CD4-positive, alpha-beta T cell treated with Interferon gamma for 1 hour (primary cell): ENCODE results near the gene SPATA2.
"Not testable (repeated sequence)": the region's sequence is repeated elsewhere in the genome, so short reads cannot be mapped to it uniquely, and the experiment has no call there.

ENCODE experiments used
- DNase-seq: peaks from one replicate; pipeline ENCODE4 v3.0.0-alpha.2; 2020

SPATA2 gene

DNA sequence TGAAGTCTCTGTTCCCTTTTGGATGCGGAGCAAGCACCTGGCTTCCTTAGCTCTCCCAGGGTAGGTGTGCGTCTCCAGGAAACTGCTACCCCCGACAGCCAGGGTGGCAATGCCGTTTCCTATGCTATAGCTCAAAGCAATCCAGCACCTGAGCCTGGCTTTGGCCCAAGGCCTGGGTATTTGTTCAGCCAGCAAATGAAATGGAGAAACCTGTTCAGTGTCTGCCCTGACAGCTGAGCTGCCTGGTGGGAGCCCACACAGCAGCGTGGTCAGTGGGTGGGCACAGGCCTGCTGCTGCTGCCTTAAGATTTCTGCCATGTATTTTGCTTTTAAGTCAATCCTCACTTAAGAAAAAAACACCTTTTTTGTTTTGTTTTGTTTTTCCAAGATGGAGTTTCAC lies 13.7 kb downstream of the SPATA2 start:
- DNase-seq, result no peak

- DNase-seq, result no peak
Observed at GRCh38 chr20:49899541-49900383, 15.6 kb downstream of the SPATA2 start.

- no peak for DNase-seq
Observed at GRCh38 chr20:49896204-49896603, 19.1 kb downstream of the SPATA2 start.

DNA sequence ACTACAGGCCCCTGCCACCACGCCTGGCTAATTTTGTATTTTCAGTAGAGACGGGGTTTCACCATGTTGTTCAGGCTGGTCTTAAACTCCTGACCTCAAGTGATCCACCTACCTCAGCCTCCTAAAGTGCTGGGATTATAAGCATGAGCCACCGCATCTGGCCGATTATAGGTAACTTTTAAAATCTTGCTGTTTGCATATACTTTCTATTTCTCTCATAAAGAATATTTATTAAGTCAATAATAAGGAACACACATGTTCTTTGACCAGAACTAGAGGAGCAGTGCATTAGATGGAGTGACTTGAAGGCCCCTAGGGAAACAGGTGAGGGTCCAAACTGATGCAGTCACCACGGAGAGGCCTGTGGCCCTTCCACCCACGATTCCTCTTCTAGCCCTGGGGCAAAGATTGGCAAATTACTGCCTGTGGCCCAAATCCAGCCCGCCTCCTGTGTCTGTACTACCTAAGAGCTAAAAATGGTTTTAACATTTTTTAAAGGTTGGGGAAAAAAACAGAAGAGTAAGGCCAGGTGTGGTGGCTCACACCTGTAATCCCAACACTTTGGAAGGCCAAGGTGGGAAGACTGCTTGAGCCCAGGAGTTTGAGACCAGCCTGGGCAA lies 19.7 kb downstream of the SPATA2 start:
- not testable (repeated sequence) for DNase-seq

DNA sequence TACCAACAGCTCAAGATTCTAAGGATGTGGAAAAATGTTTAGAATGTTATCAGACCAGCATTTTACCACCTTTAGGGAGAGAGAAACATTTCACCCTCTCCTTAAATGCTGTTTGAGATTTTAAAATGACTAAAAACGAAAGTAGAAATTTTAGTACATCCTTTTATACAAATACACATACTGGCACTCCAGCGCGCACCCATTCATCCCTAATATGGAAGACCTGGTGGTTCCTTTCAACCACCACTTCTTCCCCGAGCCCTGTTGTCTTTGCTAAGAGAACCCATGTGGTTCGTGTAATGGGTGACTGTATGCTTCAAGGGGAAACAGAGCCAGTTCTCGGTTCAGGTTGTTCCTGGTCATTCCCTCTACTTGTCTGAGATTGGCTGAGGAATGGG lies 21.3 kb downstream of the SPATA2 start:
- DNase-seq, result no peak

- DNase-seq, result no peak
Observed at GRCh38 chr20:49893242-49894072, 21.9 kb downstream of the SPATA2 start.

DNA sequence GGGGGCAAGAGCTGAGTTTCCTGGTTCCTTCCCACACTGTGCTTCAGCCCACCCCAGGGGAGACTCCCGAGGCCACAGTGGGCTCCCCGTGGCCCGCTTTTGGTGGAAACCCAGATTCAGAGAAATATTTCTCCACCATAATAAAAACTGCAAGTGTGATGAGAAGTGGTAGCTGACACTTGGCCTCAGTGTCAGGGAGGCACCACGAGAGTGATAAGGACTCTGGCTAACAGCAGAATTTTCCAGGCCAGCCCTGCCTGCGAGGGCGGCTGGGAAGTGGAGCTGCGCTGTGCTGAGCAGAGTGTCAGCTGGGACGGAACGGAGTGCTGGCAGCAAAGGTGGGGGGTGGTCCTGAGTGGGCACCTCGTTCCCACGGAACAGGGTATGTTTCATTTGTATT lies 22.5 kb downstream of the SPATA2 start:
- no peak for DNase-seq

GRCh38 chr20:49892260-49892659 lies 23.1 kb downstream of the SPATA2 start:
- no peak for DNase-seq

- DNase-seq, result no peak
Observed at GRCh38 chr20:49891476-49892110, 23.7 kb downstream of the SPATA2 start.

DNA sequence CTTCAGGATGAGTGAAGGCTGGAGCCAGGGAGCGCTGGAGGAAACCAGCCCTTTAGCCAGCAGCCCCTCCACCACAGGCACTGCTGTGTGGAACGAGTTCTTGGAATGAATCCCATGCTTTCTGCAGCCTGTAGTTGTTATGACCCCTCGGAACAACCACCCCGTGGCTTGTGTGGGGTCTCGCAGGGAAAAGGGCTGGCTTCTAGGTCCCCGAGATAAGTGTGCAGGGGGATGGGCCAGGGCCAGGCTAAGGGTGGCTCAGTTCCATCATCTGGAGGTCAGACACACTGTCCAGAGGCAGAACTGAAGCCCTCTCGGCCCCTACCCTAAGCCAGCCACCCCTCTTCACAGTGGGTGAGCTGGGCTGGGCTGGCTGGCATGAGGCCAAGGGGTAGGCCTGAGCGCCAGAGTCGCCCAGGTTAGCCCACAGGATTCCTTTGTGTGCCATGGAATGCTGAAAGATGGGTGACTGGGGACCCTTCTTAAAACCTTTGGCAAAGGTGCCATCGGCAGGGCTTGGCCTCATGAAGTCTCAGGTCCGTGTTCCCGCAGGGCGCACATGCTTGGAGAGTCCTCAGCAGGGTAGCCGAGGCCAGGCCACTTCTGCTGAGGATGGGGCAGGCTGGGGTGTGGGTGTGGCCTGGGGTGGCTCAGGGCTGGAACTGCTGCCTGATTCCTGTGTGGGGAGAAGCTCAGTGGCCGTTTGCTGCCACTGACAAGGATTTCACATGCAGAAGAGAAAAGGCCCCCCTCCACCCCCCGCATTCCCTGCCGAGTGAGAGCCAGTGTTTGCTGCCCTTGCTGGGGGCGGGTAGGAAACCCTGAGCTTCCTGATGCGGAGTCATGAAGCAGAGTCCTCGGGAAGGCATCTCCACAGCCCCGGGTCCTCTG lies 24.6 kb downstream of the SPATA2 start:
- DNase-seq, result no peak

DNA sequence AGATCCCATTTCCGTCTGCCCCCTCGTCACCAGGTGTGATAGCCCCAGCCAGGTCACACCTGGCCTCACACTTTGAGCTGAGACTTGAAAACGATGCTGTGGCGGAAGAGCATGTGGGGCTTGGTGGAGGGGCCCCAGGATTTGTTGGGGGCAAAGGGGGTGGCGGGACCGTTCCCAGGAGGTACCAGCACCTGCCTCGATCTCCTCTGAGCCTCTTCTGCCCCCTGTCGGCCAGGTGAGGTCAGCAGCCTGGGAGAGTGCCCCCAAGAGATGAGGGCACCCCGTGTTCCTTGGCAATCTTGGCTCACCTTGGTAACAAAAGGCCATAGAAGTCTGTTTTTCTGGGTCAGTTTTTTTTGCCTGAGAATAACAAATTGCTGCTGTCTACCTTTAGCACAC lies 25.4 kb downstream of the SPATA2 start:
- DNase-seq, result no peak

DNA sequence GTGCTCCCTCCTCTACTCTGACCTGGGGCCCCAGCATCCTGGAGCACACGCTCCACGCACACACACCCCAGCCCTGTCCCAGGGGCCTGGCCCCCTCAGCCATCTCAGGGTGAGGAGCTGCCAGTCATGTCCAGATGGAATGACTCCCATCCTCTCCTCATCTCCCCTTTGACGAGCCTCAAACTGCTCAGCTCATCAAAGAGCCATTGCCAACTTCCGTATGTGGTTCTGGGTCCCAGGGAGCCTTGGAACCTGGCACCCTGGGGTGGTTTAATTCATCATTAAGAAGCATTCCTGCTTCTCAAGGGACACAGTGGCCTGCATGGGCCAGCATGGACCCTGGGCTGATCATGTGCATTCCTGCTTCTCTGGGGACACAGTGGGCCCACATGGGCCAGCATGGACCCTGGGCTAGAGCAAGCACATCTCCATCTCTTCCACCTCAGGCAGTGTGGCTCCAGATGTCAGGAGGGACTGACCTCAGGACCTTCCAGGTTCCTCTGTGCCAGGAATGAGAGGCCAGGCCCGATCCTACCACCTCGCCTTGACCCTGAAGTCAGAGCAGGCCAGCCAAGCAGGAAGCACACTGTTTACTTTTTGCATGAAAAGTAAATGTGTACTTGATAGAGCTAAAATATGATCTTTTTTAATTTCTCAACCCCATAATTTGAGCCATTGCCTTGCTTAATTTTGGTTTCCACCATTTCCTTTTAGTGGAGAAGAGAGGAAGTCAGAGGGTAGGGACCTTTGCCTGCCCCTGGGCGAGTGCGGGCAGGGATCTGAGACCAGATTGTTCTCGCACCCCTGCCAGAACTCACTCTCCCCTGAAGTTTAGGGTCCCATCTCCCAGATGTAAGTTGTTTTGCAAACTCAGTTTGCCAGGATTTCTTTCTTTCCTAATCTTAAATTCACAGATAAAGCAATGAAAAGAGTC lies 26.1 kb downstream of the SPATA2 start:
- DNase-seq, result no peak

DNA sequence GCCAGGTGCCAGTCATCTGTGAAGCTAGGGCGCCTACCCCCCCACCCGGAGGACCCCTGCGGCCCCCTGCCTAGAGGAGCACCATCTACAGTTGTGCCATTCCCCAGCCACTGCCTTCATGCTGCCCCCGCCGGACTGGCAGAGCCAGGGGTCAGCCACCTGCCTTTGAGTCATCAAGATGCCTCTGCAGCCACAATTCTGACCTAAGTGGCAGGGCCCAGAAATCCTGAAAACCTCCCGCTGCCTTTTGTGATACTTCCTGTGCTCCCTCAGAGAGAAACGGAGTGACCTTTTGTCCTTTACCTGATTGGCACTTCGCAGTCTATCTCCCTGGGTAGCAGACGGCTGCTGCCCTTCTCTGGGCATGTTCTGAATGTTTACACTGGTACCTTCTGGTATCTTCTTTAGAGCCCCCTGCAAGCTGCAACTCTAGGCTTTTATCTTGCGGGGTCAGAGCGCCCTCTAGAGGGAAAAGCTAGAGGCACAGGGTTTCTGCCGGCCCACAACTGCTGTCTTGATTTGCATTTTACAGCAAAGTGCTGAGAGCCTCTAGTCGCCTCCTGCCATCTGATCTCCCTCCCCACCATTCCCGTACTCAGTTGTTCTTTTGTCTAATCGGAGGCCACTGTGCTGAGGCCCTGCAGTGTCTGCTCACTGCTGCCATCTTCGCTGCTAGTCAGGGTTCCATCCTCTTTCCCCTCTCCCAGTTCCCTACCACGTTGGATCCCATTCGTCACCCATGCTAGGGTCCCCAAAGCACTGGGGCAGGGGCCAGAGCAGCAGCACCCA lies 26.9 kb downstream of the SPATA2 start:
- DNase-seq, result peak; percentile 32

DNA sequence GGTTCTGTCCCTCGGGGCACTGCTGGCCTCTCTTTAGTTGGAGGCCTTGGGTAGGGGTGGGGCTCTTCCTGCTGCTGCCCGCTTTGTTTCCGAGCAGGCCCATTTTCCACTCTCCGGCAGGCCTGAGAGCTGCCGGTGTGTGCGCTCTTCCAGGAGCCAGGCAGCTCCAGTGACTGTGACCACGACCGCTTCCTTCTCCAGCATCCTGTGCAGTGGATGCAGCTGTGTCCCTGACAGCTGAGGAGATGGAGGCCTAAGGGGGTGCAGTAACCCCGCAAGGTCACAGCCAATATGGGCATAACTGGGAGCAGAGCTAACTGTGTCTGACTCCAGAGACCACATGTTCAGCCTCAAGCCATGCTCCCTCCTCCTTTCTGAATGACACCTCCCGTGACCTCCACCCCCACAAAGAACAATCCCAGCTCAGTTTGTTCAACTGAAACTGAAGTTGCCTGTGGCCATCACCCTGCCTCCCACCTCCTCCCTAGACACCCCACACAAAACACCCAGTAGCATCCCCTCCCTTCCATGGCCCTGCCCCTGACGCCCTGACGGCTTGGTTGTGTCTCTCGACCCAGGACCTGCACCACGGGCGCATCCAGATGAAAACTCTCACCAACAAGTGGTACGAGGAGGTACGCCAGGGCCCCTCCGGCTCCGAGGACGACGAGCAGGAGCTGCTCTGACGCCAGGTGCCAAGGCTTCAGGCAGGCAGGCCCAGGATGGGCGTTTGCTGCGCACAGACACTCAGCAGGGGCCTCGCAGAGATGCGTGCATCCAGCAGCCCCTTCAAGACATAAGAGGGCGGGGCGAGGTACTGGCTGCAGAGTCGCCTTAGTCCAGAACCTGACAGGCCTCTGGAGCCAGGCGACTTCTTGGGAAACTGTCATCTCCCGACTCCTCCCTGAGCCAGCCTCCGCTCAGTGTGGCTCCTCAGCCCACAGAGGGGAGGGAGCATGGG lies 27.8 kb downstream of the SPATA2 start:
- DNase-seq, result no peak

- no peak for DNase-seq
Observed at GRCh38 chr20:49886571-49887213, 28.6 kb downstream of the SPATA2 start.

DNA sequence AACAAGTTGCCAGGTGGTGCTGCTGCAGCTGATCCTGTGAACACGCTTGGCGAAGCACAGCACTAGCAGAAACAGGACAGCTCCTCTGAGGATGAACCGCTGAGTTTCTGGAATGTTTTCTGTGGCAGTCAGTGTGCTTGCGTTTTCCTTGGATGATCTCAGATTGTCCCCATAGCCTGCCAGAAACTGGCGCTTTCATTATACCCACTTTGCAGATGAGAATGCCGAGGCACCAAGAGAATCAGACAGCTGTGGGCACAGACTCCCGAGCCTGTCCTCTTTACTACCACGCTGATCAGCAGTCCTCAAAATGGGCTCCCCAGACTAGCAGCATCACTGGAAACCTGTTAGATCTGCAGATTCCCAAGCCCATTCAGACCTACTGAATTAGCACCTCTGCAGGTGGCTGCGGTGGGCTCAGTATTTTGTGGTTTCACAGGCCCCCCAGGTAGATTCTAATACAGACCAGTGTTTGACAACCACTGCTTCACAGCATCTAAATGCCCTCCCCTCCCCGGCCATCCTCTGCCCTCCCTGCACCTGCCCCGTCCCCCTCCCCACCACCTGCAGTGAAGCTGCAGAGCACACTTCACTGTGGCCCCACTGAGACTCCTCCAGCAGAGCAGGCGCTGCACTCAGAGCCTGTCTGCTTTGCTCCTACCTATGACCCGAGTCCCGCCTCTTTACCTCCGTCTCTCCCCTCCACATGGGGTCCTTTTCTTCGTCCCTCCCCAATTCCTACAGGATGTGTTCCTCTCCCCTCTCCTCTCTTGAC lies 29.6 kb downstream of the SPATA2 start:
- no peak for DNase-seq

DNA sequence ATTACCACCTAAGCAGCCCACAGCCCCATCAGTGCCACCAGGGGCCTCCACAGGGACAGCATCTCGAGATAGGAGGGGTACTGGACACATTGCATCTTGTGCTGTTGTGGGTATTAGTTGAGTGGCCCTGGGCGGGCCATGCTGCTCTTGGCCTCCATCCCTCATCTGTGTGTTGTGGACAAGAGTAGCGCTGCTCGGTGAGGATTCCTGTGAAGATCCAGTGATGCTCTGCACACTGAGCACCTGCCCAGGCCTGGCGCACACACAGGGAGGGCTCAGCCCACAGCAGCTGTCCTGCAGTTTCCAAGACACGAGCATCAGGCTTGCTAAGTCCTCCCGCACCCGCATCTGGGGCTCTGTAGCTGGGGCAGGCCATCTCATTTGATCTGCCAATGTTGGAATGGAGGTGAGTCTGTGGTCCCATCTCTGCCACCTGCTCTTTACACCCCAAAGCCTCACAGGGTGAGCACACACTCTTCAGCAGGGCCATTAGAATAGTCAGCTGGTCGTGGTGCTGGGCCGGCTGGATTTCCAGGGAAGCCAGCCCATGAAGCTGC lies 32.0 kb downstream of the SPATA2 start:
- DNase-seq, result no peak
